ENCODE data around the gene FBXO2. TPM values are rescaled to one million over a fixed set of nuclear protein-coding genes. Genes with fewer than 3 reads are reported as not detected.

The FBXO2 gene
- total RNA-seq, 4 donors from 2014 or later, result 0.59 to 7.2 (median 4.2) TPM

- Histone ChIP-seq H3K27ac (peak within 1 kb of the TSS; percentile 79 to 87), H3K9me3 (no peaks in the 10 kb centered on the region), H3K27me3 (no peaks in the 10 kb centered on the region), H3K36me3 (no peaks in the 10 kb centered on the region), H3K4me3 (peak within 1 kb of the TSS; percentile 63 to 85), H3K4me1 (no peaks in the 10 kb centered on the region)
- TF ChIP-seq, protein P1, sequence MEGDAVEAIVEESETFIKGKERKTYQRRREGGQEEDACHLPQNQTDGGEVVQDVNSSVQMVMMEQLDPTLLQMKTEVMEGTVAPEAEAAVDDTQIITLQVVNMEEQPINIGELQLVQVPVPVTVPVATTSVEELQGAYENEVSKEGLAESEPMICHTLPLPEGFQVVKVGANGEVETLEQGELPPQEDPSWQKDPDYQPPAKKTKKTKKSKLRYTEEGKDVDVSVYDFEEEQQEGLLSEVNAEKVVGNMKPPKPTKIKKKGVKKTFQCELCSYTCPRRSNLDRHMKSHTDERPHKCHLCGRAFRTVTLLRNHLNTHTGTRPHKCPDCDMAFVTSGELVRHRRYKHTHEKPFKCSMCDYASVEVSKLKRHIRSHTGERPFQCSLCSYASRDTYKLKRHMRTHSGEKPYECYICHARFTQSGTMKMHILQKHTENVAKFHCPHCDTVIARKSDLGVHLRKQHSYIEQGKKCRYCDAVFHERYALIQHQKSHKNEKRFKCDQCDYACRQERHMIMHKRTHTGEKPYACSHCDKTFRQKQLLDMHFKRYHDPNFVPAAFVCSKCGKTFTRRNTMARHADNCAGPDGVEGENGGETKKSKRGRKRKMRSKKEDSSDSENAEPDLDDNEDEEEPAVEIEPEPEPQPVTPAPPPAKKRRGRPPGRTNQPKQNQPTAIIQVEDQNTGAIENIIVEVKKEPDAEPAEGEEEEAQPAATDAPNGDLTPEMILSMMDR (IDR thresholded peaks at IDR 0.05), result peak in 1 of 4 experiments; percentile 3
- peak in 1 of 2 donors; percentile 83 for TF ChIP-seq POLR2A (IDR thresholded peaks at IDR 0.05)
- intact Hi-C loops (cut with DNase I; ENCODE audit: low total_unique reads), result no loop called here
- peak; percentile 86 to 88 for DNase-seq
These were observed 27.0 kb upstream of the FBXO2 start, which contains the start of gene MAD2L2 for GRCh38 chr1:11681071-11681771. Gene MAD2L2 (minus strand): TSS chr1:11681148. CDS start chr1:11680601, 547 bp downstream.

DNA sequence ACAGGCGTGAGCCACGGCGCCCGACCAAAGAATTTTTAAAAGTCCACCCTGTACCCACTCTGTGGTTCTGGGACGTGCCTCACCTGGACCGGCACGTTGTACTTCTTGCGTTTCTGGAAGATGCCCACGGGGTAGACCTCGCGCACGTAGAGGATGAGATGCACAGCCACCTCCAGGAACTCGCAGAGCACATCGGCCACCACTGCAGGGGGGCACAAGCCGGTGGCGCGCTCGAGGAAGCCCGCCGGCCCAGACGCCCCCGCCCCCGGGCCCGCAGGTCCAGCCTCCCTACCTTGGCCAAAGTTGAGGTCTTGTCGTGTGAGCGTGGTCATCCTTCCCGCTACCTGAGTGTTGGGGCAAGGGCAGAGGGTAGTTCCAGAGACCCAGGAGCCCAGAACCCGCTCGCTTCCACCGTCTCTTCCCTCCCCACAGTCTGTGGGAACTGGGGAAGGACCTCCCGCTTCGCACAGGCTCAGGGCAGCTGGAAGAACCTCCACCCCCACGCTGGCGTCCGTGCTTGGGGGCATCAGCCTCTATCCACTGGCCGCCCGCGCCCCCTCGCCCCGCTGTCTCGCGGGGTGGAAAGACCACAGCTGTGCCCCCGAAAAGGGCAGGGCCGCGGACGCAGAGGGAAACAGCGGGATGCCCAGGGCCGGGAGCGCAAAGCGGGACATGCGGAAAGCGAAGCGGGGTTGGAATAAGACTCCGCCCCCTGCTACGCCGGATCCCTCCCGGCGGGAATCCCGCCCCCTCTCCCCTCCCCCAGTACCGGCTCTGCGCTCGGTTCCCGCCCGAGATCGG is 26.2 kb upstream of the FBXO2 start:
- Histone ChIP-seq H3K27me3 (no peaks in the 10 kb centered on the region), H3K9me3 (no peaks in the 10 kb centered on the region), H3K4me3 (peak overlapping the region; percentile 63 to 85), H3K36me3 (no peaks in the 10 kb centered on the region), H3K27ac (peak overlapping the region; percentile 79 to 87), H3K4me1 (no peaks in the 10 kb centered on the region)
- TF ChIP-seq, protein P1 (IDR thresholded peaks at IDR 0.05), result no peak
- no peak for TF ChIP-seq POLR2A (IDR thresholded peaks at IDR 0.05)
- intact Hi-C loops (cut with DNase I; ENCODE audit: low total_unique reads), result no loop called here
- DNase-seq, result peak in 1 of 2 donors; percentile 30

- Histone ChIP-seq H3K4me1 (no peaks in the 10 kb centered on the region), H3K4me3 (no peak overlapping the region), H3K27me3 (no peaks in the 10 kb centered on the region), H3K36me3 (no peaks in the 10 kb centered on the region), H3K27ac (no peak overlapping the region), H3K9me3 (no peaks in the 10 kb centered on the region)
- no peak for DNase-seq
- intact Hi-C loops (cut with DNase I; ENCODE audit: low total_unique reads), result no loop called here
- TF ChIP-seq, protein P1 (IDR thresholded peaks at IDR 0.05), result no peak
- no peak for TF ChIP-seq POLR2A (IDR thresholded peaks at IDR 0.05)
These were observed 24.2 kb upstream of the FBXO2 start for GRCh38 chr1:11678442-11678841.

DNA sequence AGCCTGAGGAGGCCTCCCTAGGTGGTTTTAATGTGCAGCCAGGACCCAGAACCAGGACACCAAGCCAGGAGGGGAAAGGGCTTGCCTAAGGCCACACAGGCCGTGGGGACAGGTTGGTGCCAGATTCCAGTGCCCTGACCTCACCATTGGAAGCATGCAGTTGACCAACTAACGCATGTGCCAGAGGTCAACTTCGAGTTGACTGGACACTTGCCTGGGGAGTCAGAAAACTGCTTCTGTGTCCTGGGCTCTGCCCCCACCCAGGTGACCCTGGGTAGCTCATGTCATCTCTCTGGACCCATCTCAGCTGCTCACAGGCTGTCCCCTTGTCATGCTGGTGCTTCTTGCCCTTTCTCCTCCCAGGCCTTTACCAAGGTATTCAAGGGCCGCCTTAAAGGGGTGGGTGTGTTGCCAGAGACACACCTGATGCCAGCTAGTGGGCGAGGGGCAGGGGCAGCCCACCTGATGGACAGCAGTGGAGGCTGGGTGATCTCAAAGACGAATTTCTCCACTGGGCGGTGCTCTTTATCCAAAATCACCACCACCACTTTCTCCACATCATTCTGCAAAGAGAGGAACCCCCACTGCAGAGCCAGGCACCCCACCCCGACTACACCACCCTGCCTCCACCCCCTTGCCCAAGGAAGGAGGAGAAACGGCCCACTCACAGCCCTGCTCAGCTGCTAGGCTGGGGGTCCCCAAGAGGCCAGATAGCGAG is 22.3 kb upstream of the FBXO2 start:
- intact Hi-C loops (cut with DNase I; ENCODE audit: low total_unique reads), result no loop called here
- Histone ChIP-seq H3K27ac (no peak overlapping the region), H3K9me3 (no peaks in the 10 kb centered on the region), H3K27me3 (no peaks in the 10 kb centered on the region), H3K36me3 (no peaks in the 10 kb centered on the region), H3K4me3 (no peak overlapping the region), H3K4me1 (no peaks in the 10 kb centered on the region)
- no peak for DNase-seq
- no peak for TF ChIP-seq POLR2A (IDR thresholded peaks at IDR 0.05)
- TF ChIP-seq, protein P1 (IDR thresholded peaks at IDR 0.05), result no peak
